Right lobe of liver (tissue), 4 donors: Measurements from ENCODE around the gene RBBP4.

Experiments used
- POLR2A ChIP-seq: fragments of 450-650 bp; IDR thresholded peaks from one replicate; pipeline ENCODE4 v1.6.1; 2017; ENCODE audit warnings: antibody characterized with exemption, mild to moderate bottlenecking
- TF ChIP-seq, protein P1 (sequence below), 4 donors: fragments of 200-600 bp in 3 of 4; fragments of 450-650 bp in 1 of 4; IDR thresholded peaks; one replicate each; pipeline versions ENCODE4 v1.5.1 to v1.8.0; 2016 to 2022; ENCODE audit warnings: antibody characterized with exemption in 4 of 4, mild to moderate bottlenecking in 2 of 4
- donor health status: DM: no; HTN: no; CAD: no.
- donor health status: DM: no; HTN: no; CAD: no.
- donor health status: DM: no; HTN: yes; CAD: no.

- TF ChIP-seq, protein P1, sequence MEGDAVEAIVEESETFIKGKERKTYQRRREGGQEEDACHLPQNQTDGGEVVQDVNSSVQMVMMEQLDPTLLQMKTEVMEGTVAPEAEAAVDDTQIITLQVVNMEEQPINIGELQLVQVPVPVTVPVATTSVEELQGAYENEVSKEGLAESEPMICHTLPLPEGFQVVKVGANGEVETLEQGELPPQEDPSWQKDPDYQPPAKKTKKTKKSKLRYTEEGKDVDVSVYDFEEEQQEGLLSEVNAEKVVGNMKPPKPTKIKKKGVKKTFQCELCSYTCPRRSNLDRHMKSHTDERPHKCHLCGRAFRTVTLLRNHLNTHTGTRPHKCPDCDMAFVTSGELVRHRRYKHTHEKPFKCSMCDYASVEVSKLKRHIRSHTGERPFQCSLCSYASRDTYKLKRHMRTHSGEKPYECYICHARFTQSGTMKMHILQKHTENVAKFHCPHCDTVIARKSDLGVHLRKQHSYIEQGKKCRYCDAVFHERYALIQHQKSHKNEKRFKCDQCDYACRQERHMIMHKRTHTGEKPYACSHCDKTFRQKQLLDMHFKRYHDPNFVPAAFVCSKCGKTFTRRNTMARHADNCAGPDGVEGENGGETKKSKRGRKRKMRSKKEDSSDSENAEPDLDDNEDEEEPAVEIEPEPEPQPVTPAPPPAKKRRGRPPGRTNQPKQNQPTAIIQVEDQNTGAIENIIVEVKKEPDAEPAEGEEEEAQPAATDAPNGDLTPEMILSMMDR (IDR thresholded peaks at IDR 0.05): no peak
- no peak for TF ChIP-seq POLR2A
Measured at GRCh38 chr1:32701951-32702598, 51.1 kb downstream of the RBBP4 start.
